Panc1 (cell line): ENCODE measurements around the gene METTL6. TPM values are rescaled to one million over a fixed set of nuclear protein-coding genes. Genes with fewer than 3 reads are reported as not detected.

Experiments used
- ATAC-seq: fragments of 200-7000 bp; cut with Tn5 transposase; 2 replicates; pipeline ENCODE4 v1.9.1; 2020; ENCODE audit warnings: mild to moderate bottlenecking, moderate library complexity
- BruUV-seq: library from RNA; stranded (reverse); fragments of 400-500 nt; replicated peaks from 2 replicates; lab custom pipeline; 2021; lab: Mats Ljungman, UMichigan
- CTCF ChIA-PET: fragments of 300-600 bp; sonication (Branson Sonifier 250); formaldehyde crosslinking; loops from one replicate; lab custom pipeline; 2022; ENCODE audit warnings: antibody characterized with exemption; lab: Charles Lee
- POLR2A ChIA-PET: fragments of 300-600 bp; sonication (Branson Sonifier 250); formaldehyde crosslinking; loops from one replicate; lab custom pipeline; 2022; ENCODE audit warnings: antibody characterized with exemption; lab: Charles Lee
- DNase-seq: peaks from one replicate; pipeline ENCODE4 v3.0.0-alpha.2; 2010; ENCODE audit warnings: low read depth, low spot score
- H3K27ac ChIP-seq: 2 replicates; pipeline ENCODE4 v1.5.1; 2011; ENCODE audit warnings: mild to moderate bottlenecking, low read length, inconsistent platforms
- H3K27me3 ChIP-seq: fragments of 200-500 bp; sonication (Bioruptor generic); 2 replicates; pipeline ENCODE4 v1.6.0; 2014; ENCODE audit warnings: low read length, inconsistent platforms; ENCODE audit not compliant: control insufficient read depth, insufficient read depth
- H3K36me3 ChIP-seq: fragments of 200-500 bp; sonication (Bioruptor generic); 2 replicates; pipeline ENCODE4 v1.5.1; 2014; ENCODE audit warnings: inconsistent platforms, mild to moderate bottlenecking, low read length, moderate library complexity; ENCODE audit not compliant: control insufficient read depth, insufficient read depth
- H3K4me1 ChIP-seq: 2 replicates; pipeline ENCODE4 v1.5.1; 2011; ENCODE audit warnings: inconsistent platforms, mild to moderate bottlenecking, low read length, moderate library complexity; ENCODE audit not compliant: control insufficient read depth, insufficient read depth
- H3K4me3 ChIP-seq, 2 experiments: 2 replicates each; pipeline ENCODE4 v1.5.1; 2011 to 2012; ENCODE audit warnings: low read depth in 2 of 2, low read length in 2 of 2, mild to moderate bottlenecking in 2 of 2, inconsistent platforms in 1 of 2, moderate library complexity in 1 of 2
- H3K9me3 ChIP-seq: fragments of 200-500 bp; sonication (Bioruptor generic); 2 replicates; pipeline ENCODE4 v1.5.1; 2014; ENCODE audit warnings: low read depth, mild to moderate bottlenecking, inconsistent platforms, low read length, moderate library complexity; ENCODE audit not compliant: control insufficient read depth, insufficient read depth
- POLR2AphosphoS5 ChIP-seq: IDR thresholded peaks from 2 replicates; pipeline ENCODE4 v1.6.1; 2012; ENCODE audit warnings: mild to moderate bottlenecking, low read depth, low read length, moderate library complexity
- SIN3A ChIP-seq: IDR thresholded peaks from 2 replicates; pipeline ENCODE4 v1.6.1; 2012; ENCODE audit warnings: low read depth, mild to moderate bottlenecking, low read length, moderate library complexity, borderline replicate concordance; ENCODE audit not compliant: insufficient read depth
- TCF7L2 ChIP-seq: IDR thresholded peaks from 2 replicates; pipeline ENCODE4 v1.6.1; 2011; ENCODE audit warnings: mild to moderate bottlenecking, low read depth, low read length, inconsistent platforms
- in situ Hi-C: cut with HindIII; loops from 2 replicates; pipeline ENCODE4 v1.10.0; 2016; ENCODE audit warnings: low sequenced_read_pairs, low pct_unique_long_range_greater_than_20kb
- intact Hi-C: fragments of 100-400 bp; cut with micrococcal nuclease; formaldehyde crosslinking; loops from one replicate; pipeline ENCODE4 v1.10.0; 2022; ENCODE audit not compliant: unreplicated experiment
- total RNA-seq: library from RNA; stranded (reverse); gene quantifications from one replicate; pipeline ENCODE4 v1.2.1, GENCODE V29; 2021; ENCODE audit not compliant: unreplicated experiment
- TF ChIP-seq, protein P1 (sequence below): fragments of 450-650 bp; IDR thresholded peaks from 2 replicates; pipeline ENCODE4 v1.5.1; 2017; ENCODE audit warnings: mild to moderate bottlenecking
- TF ChIP-seq, protein P2 (sequence below), 2 experiments: IDR thresholded peaks; 2 replicates each; pipeline ENCODE4 v1.6.1; 2011 to 2012; ENCODE audit warnings: low read depth in 2 of 2, control low read depth in 1 of 2, low read length in 1 of 2, mild to moderate bottlenecking in 1 of 2, moderate library complexity in 1 of 2; ENCODE audit not compliant: insufficient read depth in 1 of 2

Gene METTL6
- total RNA-seq, 1 experiment from 2014 or later = 16.5 TPM

DNA sequence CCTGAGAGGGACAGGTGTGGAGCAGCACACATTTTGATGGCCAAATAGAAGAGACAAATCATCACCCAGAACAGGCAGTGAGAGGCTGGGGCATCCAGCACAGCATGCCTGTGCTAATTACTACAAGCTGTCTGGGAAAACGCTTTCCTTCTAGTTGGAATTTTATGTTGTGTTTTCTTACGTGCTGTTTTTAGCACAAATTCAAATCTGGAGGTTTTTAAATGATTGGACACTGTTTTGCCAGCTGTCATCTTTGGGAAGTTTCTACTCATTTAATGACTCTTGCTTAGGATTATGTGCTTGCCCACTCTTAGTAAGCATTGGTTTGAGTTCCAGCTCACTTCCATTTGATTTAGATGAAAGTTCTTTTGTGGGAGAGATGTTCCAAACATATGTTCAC is 43.5 kb upstream of the METTL6 start:
- H3K27me3 ChIP-seq = no peaks in the 10 kb centered on the region
- intact Hi-C loops (no loop called here), in situ Hi-C loops (no loop called here)
- H3K36me3 ChIP-seq = no peaks in the 10 kb centered on the region
- ATAC-seq = no peak
- H3K9me3 ChIP-seq = no peaks in the 10 kb centered on the region
- no peak overlapping the region for H3K4me3 ChIP-seq
- no peaks in the 10 kb centered on the region for H3K4me1 ChIP-seq
- H3K27ac ChIP-seq = no peak overlapping the region
- no peak for DNase-seq
- ChIA-PET CTCF (no interaction called here), POLR2A (no interaction called here)
- TF ChIP-seq POLR2AphosphoS5 = no peak
- no peak for TF ChIP-seq TCF7L2
- BruUV-seq = no TSS peak

DNA sequence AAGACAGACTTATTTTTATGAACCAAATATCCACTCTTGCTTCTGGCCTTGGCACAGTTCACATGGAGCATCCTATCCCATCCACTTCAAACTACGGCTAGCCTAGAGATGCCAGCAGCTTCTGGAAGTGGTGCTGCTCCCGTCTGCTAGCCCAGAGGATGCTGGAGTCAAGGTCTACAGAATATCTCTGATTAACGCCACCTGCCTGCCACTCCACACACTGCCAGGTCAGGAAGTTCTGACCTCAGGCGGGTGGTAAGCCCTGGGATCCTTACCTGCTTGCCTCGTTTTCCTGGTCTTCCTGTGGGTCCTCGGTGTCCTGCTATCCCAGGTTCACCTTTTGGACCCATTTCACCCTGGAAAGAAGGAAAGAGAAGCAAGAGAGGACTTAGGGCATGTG is 42.9 kb upstream of the METTL6 start:
- no peaks in the 10 kb centered on the region for H3K36me3 ChIP-seq
- no peaks in the 10 kb centered on the region for H3K27me3 ChIP-seq
- intact Hi-C loops (no loop called here), in situ Hi-C loops (no loop called here)
- ATAC-seq (no peak), DNase-seq (no peak)
- POLR2A ChIA-PET = no interaction called here
- no peaks in the 10 kb centered on the region for H3K9me3 ChIP-seq
- H3K27ac ChIP-seq = no peak overlapping the region
- CTCF ChIA-PET = no interaction called here
- no peak for TF ChIP-seq POLR2AphosphoS5
- TF ChIP-seq, protein P1, sequence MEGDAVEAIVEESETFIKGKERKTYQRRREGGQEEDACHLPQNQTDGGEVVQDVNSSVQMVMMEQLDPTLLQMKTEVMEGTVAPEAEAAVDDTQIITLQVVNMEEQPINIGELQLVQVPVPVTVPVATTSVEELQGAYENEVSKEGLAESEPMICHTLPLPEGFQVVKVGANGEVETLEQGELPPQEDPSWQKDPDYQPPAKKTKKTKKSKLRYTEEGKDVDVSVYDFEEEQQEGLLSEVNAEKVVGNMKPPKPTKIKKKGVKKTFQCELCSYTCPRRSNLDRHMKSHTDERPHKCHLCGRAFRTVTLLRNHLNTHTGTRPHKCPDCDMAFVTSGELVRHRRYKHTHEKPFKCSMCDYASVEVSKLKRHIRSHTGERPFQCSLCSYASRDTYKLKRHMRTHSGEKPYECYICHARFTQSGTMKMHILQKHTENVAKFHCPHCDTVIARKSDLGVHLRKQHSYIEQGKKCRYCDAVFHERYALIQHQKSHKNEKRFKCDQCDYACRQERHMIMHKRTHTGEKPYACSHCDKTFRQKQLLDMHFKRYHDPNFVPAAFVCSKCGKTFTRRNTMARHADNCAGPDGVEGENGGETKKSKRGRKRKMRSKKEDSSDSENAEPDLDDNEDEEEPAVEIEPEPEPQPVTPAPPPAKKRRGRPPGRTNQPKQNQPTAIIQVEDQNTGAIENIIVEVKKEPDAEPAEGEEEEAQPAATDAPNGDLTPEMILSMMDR = no peak
- no peak for TF ChIP-seq TCF7L2
- no peak for TF ChIP-seq SIN3A
- TF ChIP-seq, protein P2, sequence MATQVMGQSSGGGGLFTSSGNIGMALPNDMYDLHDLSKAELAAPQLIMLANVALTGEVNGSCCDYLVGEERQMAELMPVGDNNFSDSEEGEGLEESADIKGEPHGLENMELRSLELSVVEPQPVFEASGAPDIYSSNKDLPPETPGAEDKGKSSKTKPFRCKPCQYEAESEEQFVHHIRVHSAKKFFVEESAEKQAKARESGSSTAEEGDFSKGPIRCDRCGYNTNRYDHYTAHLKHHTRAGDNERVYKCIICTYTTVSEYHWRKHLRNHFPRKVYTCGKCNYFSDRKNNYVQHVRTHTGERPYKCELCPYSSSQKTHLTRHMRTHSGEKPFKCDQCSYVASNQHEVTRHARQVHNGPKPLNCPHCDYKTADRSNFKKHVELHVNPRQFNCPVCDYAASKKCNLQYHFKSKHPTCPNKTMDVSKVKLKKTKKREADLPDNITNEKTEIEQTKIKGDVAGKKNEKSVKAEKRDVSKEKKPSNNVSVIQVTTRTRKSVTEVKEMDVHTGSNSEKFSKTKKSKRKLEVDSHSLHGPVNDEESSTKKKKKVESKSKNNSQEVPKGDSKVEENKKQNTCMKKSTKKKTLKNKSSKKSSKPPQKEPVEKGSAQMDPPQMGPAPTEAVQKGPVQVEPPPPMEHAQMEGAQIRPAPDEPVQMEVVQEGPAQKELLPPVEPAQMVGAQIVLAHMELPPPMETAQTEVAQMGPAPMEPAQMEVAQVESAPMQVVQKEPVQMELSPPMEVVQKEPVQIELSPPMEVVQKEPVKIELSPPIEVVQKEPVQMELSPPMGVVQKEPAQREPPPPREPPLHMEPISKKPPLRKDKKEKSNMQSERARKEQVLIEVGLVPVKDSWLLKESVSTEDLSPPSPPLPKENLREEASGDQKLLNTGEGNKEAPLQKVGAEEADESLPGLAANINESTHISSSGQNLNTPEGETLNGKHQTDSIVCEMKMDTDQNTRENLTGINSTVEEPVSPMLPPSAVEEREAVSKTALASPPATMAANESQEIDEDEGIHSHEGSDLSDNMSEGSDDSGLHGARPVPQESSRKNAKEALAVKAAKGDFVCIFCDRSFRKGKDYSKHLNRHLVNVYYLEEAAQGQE (IDR thresholded peaks at IDR 0.05; ENCODE audit: insufficient read depth in 1 of 2, low read depth in 2 of 2, low read length in 1 of 2) = no peak
- no peak overlapping the region for H3K4me3 ChIP-seq
- BruUV-seq = no TSS peak
- no peaks in the 10 kb centered on the region for H3K4me1 ChIP-seq

DNA sequence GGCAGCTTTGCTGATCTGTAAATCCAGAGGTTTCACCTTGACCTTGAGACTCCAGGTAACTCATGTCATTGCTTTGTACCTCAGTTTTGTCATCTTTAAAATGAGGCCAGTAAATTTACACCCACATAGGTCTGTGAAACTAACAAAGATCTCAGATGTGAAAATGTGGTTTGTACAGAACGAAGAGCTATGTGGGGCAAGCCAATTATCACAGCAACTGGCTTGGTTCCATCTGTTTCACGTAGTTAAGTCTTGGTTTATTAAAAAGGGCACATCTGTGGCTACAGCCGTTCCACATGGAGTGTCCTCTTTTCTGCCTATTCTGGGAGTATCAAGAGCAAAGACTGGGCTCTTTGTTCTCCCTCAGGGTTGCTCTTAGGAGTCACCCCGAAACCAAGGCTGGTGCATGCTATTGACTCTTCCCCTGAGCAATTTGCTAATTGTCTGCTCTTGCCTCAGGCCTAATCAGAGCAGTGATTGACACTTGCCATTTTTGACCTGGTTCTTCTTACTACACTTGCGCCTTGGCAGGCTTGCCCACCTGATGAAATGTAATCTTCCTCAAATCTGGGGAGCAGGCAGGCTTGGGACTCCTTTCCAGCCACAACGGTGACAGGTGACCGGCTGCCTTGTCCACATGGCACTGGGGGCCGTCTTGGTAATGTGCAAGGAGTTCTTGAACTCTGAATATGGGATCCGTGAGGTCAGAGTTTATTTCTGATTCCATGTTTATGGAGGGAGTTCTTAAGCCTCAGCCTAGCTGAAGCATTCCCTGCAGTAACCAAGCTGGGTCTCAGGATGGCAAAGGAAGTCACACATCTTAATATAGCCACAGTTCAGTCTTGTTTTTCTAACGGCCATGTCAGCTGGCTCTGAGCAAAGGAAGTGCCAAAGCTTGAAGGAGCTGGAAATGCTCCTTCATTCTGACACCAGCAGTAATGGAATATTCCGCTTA is 40.2 kb upstream of the METTL6 start:
- DNase-seq (no peak), ATAC-seq (no peak)
- Histone ChIP-seq H3K9me3 (no peaks in the 10 kb centered on the region), H3K36me3 (no peaks in the 10 kb centered on the region), H3K27ac (no peak overlapping the region), H3K4me1 (no peaks in the 10 kb centered on the region), H3K27me3 (no peaks in the 10 kb centered on the region), H3K4me3 (no peak overlapping the region)
- in situ Hi-C loops = no loop called here
- CTCF ChIA-PET = no interaction called here
- no peak for TF ChIP-seq SIN3A
- TF ChIP-seq POLR2AphosphoS5 = no peak
- TF ChIP-seq TCF7L2 = no peak
- TF ChIP-seq, protein P1 = no peak
- TF ChIP-seq, protein P2 (IDR thresholded peaks at IDR 0.05; ENCODE audit: insufficient read depth in 1 of 2, low read depth in 2 of 2, low read length in 1 of 2) = no peak
- intact Hi-C loops = no loop called here
- POLR2A ChIA-PET = no interaction called here
- BruUV-seq = no TSS peak
